ENCODE results near the gene DCP1B. TPM values are rescaled to one million over a fixed set of nuclear protein-coding genes. Genes with fewer than 3 reads are reported as not detected.

DCP1B gene
- polyA plus RNA-seq, 1 donor from 2014 or later: 12.5 TPM

DNA sequence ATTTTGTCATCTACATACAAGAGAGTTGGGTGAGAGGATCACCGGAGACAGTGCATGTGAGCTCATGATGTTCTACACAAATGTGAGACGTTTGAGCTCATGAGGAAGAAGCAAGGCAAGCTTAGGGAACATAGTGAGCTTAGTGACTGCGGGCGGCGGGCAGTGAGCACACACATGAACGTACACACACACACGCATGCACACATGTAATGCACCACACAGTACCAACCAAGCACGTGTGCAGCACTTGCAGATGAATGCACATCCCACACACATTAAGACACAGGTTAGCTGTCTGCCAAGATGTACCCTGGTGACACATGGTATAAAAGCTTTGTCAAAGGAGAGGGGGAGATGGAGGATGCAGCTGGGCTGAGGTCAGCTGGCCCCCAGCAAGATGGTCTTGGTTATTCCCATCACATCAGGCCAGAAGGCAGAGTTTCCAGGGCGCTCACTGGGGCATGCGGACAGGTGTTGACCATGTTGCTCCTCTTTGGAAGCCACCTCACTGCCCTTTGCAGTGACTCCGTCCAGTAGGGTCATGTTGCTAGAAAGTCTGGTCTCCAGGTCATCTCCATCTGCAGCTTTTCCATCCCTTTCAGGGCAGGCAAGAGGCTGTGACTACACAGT is 77.1 kb downstream of the DCP1B start:
- H3K4me3 ChIP-seq (ENCODE audit: low read length): no peak overlapping the region
- no peak for TF ChIP-seq REST (IDR thresholded peaks at IDR 0.05; ENCODE audit: borderline replicate concordance)
- TF ChIP-seq SMC3 (conservative IDR thresholded peaks at IDR 0.05; ENCODE audit: poor library complexity): no peak
- no peak for TF ChIP-seq TAF1 (IDR thresholded peaks at IDR 0.05; ENCODE audit: low read depth)
- TF ChIP-seq RAD21 (conservative IDR thresholded peaks at IDR 0.05): no peak
- TF ChIP-seq EP300 (conservative IDR thresholded peaks at IDR 0.05; ENCODE audit: poor library complexity, severe bottlenecking): no peak
- TF ChIP-seq POLR2AphosphoS5 (IDR thresholded peaks at IDR 0.05): no peak
- no peak overlapping the region for H3K4me2 ChIP-seq (ENCODE audit: low read length)
- H3K9me3 ChIP-seq (ENCODE audit: low read length): no peaks in the 10 kb centered on the region
- H3K36me3 ChIP-seq (ENCODE audit: insufficient read depth, low read length): no peaks in the 10 kb centered on the region
- no peaks in the 10 kb centered on the region for H4K20me1 ChIP-seq (ENCODE audit: insufficient read depth)
- H3K79me2 ChIP-seq (replicated peaks; ENCODE audit: insufficient read depth, low read length): no peaks in the 10 kb centered on the region
- no peaks in the 10 kb centered on the region for H3K27me3 ChIP-seq (ENCODE audit: insufficient read depth, low read depth, low read length)
- H3F3A ChIP-seq (ENCODE audit: insufficient read depth, low read length, poor library complexity, severe bottlenecking): no peaks in the 10 kb centered on the region
- H2AFZ ChIP-seq (ENCODE audit: low read depth, low read length): no peak overlapping the region
- H3K9me2 ChIP-seq (ENCODE audit: insufficient read depth, low read length): no peaks in the 10 kb centered on the region
- no peak overlapping the region for H3K27ac ChIP-seq (ENCODE audit: low read length)
- no peak overlapping the region for H3K9ac ChIP-seq (ENCODE audit: low read length)

- no peak overlapping the region for H3K9ac ChIP-seq (ENCODE audit: low read length)
- H3K4me2 ChIP-seq (ENCODE audit: low read length): no peak overlapping the region
Measured at GRCh38 chr12:1926251-1926657, 78.0 kb downstream of the DCP1B start.

More at GRCh38 chr12:1926251-1926657, 78.0 kb downstream of the DCP1B start:
- TF ChIP-seq TAF1 (IDR thresholded peaks at IDR 0.05; ENCODE audit: low read depth): no peak
- no peak for TF ChIP-seq RAD21 (conservative IDR thresholded peaks at IDR 0.05)
- TF ChIP-seq SMC3 (conservative IDR thresholded peaks at IDR 0.05; ENCODE audit: poor library complexity): no peak
- no peak for TF ChIP-seq EZH2 (IDR thresholded peaks at IDR 0.05; ENCODE audit: borderline replicate concordance, insufficient read depth, low read length, poor library complexity, severe bottlenecking)
- TF ChIP-seq, protein P1, sequence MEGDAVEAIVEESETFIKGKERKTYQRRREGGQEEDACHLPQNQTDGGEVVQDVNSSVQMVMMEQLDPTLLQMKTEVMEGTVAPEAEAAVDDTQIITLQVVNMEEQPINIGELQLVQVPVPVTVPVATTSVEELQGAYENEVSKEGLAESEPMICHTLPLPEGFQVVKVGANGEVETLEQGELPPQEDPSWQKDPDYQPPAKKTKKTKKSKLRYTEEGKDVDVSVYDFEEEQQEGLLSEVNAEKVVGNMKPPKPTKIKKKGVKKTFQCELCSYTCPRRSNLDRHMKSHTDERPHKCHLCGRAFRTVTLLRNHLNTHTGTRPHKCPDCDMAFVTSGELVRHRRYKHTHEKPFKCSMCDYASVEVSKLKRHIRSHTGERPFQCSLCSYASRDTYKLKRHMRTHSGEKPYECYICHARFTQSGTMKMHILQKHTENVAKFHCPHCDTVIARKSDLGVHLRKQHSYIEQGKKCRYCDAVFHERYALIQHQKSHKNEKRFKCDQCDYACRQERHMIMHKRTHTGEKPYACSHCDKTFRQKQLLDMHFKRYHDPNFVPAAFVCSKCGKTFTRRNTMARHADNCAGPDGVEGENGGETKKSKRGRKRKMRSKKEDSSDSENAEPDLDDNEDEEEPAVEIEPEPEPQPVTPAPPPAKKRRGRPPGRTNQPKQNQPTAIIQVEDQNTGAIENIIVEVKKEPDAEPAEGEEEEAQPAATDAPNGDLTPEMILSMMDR (IDR thresholded peaks at IDR 0.05; ENCODE audit: poor library complexity, severe bottlenecking): no peak
- TF ChIP-seq REST (IDR thresholded peaks at IDR 0.05; ENCODE audit: borderline replicate concordance): no peak
- TF ChIP-seq MXI1 (conservative IDR thresholded peaks at IDR 0.05; ENCODE audit: poor library complexity, severe bottlenecking): no peak
- no peak for TF ChIP-seq EP300 (conservative IDR thresholded peaks at IDR 0.05; ENCODE audit: poor library complexity, severe bottlenecking)
- H3K27ac ChIP-seq (ENCODE audit: low read length): no peak overlapping the region
- no peaks in the 10 kb centered on the region for H3K79me2 ChIP-seq (replicated peaks; ENCODE audit: insufficient read depth, low read length)
- H3K4me3 ChIP-seq (ENCODE audit: low read length): no peak overlapping the region
- H3K36me3 ChIP-seq (ENCODE audit: insufficient read depth, low read length): no peaks in the 10 kb centered on the region
- no peaks in the 10 kb centered on the region for H3F3A ChIP-seq (ENCODE audit: insufficient read depth, low read length, poor library complexity, severe bottlenecking)
- H3K9me3 ChIP-seq (ENCODE audit: low read length): no peaks in the 10 kb centered on the region
- H3K9me2 ChIP-seq (ENCODE audit: insufficient read depth, low read length): no peaks in the 10 kb centered on the region
- H3K27me3 ChIP-seq (ENCODE audit: insufficient read depth, low read depth, low read length): no peaks in the 10 kb centered on the region
- no peak overlapping the region for H2AFZ ChIP-seq (ENCODE audit: low read depth, low read length)
- H4K20me1 ChIP-seq (ENCODE audit: insufficient read depth): no peaks in the 10 kb centered on the region

Data from neural cell (in vitro differentiated cells).